GM19328 (cell line): ENCODE results near the gene CALN1.

Experiments
- ATAC-seq: cut with Tn5 transposase; IDR thresholded peaks from one replicate; pipeline ENCODE4 v1.9.1; 2021; ENCODE audit warnings: mild to moderate bottlenecking, moderate library complexity; ENCODE audit not compliant: unreplicated experiment

CALN1 gene

GRCh38 chr7:71904484-71904883, 507.7 kb downstream of the CALN1 start:
- no peak for ATAC-seq

- ATAC-seq = no peak
Measured at GRCh38 chr7:71900556-71900955, 511.6 kb downstream of the CALN1 start.

GRCh38 chr7:71896535-71896934, 515.6 kb downstream of the CALN1 start:
- ATAC-seq = no peak

GRCh38 chr7:71886046-71886445, 526.1 kb downstream of the CALN1 start:
- no peak for ATAC-seq

GRCh38 chr7:71885487-71885886, 526.7 kb downstream of the CALN1 start:
- ATAC-seq = no peak

GRCh38 chr7:71883415-71883814, 528.7 kb downstream of the CALN1 start:
- no peak for ATAC-seq

- ATAC-seq = no peak
Measured at GRCh38 chr7:71871446-71871845, 540.7 kb downstream of the CALN1 start.

GRCh38 chr7:71870812-71871211, 541.3 kb downstream of the CALN1 start:
- no peak for ATAC-seq

- no peak for ATAC-seq
Measured at GRCh38 chr7:71868797-71869196, 543.3 kb downstream of the CALN1 start.

GRCh38 chr7:71867626-71868025, 544.5 kb downstream of the CALN1 start:
- ATAC-seq = no peak

- no peak for ATAC-seq
Measured at GRCh38 chr7:71865172-71865571, 547.0 kb downstream of the CALN1 start.

- ATAC-seq = no peak
Measured at GRCh38 chr7:71864130-71864529, 548.0 kb downstream of the CALN1 start.

- no peak for ATAC-seq
Measured at GRCh38 chr7:71860572-71860971, 551.6 kb downstream of the CALN1 start.

- ATAC-seq = no peak
Measured at GRCh38 chr7:71857338-71857737, 554.8 kb downstream of the CALN1 start.

- no peak for ATAC-seq
Measured at GRCh38 chr7:71854546-71855397, 557.4 kb downstream of the CALN1 start.

GRCh38 chr7:71851776-71852498, 560.2 kb downstream of the CALN1 start:
- ATAC-seq = no peak

GRCh38 chr7:71846160-71846559, 566.0 kb downstream of the CALN1 start:
- no peak for ATAC-seq

- ATAC-seq = no peak
Measured at GRCh38 chr7:71843676-71844075, 568.5 kb downstream of the CALN1 start.

- no peak for ATAC-seq
Measured at GRCh38 chr7:71842786-71843185, 569.4 kb downstream of the CALN1 start.

GRCh38 chr7:71842381-71842780, 569.8 kb downstream of the CALN1 start:
- no peak for ATAC-seq

- ATAC-seq = no peak
Measured at GRCh38 chr7:71835056-71835455, 577.1 kb downstream of the CALN1 start.

- ATAC-seq = no peak
Measured at GRCh38 chr7:71829515-71829914, 582.6 kb downstream of the CALN1 start.
